GM12878 (cell line): Measurements from ENCODE around the gene PLEKHM2. TPM values are rescaled to one million over a fixed set of nuclear protein-coding genes. Genes with fewer than 3 reads are reported as not detected.

Experiments used
- ATAC-seq: fragments of 200-7000 bp; cut with Tn5 transposase; 3 replicates; pipeline ENCODE4 v1.9.1; 2020; ENCODE audit warnings: mild to moderate bottlenecking, moderate library complexity
- BruUV-seq: library from RNA; stranded (reverse); fragments of 400-500 nt; replicated peaks from 2 replicates; lab custom pipeline; 2021; lab: Mats Ljungman, UMichigan
- CTCF ChIA-PET: fragments of 300-600 bp; sonication (Branson Sonifier 250); formaldehyde crosslinking; extraction: SDS; loops from one replicate; lab custom pipeline; 2021; ENCODE audit warnings: inconsistent platforms; lab: Yijun Ruan, JAX
- POLR2A ChIA-PET: fragments of 350-600 bp; formaldehyde crosslinking; extraction: SDS; loops from one replicate; lab custom pipeline; 2021; ENCODE audit warnings: inconsistent platforms; lab: Charles Lee
- RAD21 ChIA-PET: fragments of 300-600 bp; sonication (Branson Sonifier 250); formaldehyde crosslinking; loops from one replicate; lab custom pipeline; 2023; ENCODE audit warnings: antibody characterized with exemption; ENCODE audit not compliant: unreplicated experiment; lab: Charles Lee
- SMC1A ChIA-PET: fragments of 300-600 bp; sonication (Branson Sonifier 250); formaldehyde crosslinking; loops from one replicate; lab custom pipeline; 2023; ENCODE audit not compliant: unreplicated experiment, uncharacterized antibody; lab: Charles Lee
- DNase-seq: peaks from one replicate; pipeline ENCODE4 v3.0.0-alpha.2; 2011; ENCODE audit warnings: low read depth, low spot score
- FAIRE-seq: peaks from 3 replicates; lab custom pipeline; 2011; peaks lifted over from hg19 to GRCh38; lab: Jason Lieb, UNC
- H2AFZ ChIP-seq: 2 replicates; pipeline ENCODE4 v1.6.0; 2011; ENCODE audit warnings: low read depth, low read length, control low read depth; ENCODE audit not compliant: control insufficient read depth
- H3K27ac ChIP-seq: 2 replicates; pipeline ENCODE4 v1.5.1; 2011; ENCODE audit warnings: control low read depth; ENCODE audit not compliant: control insufficient read depth, insufficient read depth
- H3K27me3 ChIP-seq, 2 experiments: replicated peaks in 1 of 2; 2 replicates each; pipeline versions ENCODE4 v1.6.0 to v1.6.1; 2011; ENCODE audit warnings: low read length in 1 of 2; ENCODE audit not compliant: control insufficient read depth in 2 of 2, insufficient read depth in 2 of 2
- H3K36me3 ChIP-seq, 2 experiments: 2 replicates each; pipeline ENCODE4 v1.5.1; 2011; ENCODE audit warnings: low read length in 1 of 2; ENCODE audit not compliant: control insufficient read depth in 2 of 2, insufficient read depth in 2 of 2
- H3K4me1 ChIP-seq: 2 replicates; pipeline ENCODE4 v1.6.1; 2011; ENCODE audit warnings: mild to moderate bottlenecking, low read length, moderate library complexity, mixed read lengths; ENCODE audit not compliant: control insufficient read depth, insufficient read depth
- H3K4me2 ChIP-seq: 2 replicates; pipeline ENCODE4 v1.6.0; 2011; ENCODE audit warnings: control low read depth; ENCODE audit not compliant: control insufficient read depth, insufficient read depth
- H3K4me3 ChIP-seq: fragments of 200-600 bp; sonication (generic); 2 replicates; pipeline ENCODE4 v1.5.1; 2016
- H3K79me2 ChIP-seq: 2 replicates; pipeline ENCODE4 v1.6.0; 2011; ENCODE audit warnings: low read length; ENCODE audit not compliant: control insufficient read depth, insufficient read depth
- H3K9ac ChIP-seq: 2 replicates; pipeline ENCODE4 v1.8.0; 2011; ENCODE audit warnings: low read length, control low read depth, mixed read lengths; ENCODE audit not compliant: control insufficient read depth, insufficient read depth
- H3K9me3 ChIP-seq: replicated peaks from 3 replicates; pipeline ENCODE4 v1.5.1; 2011; ENCODE audit warnings: mild to moderate bottlenecking, low read length; ENCODE audit not compliant: control insufficient read depth, insufficient read depth
- H4K20me1 ChIP-seq: 2 replicates; pipeline ENCODE4 v1.6.0; 2011; ENCODE audit not compliant: control insufficient read depth, insufficient read depth
- CREM ChIP-seq: IDR thresholded peaks from 2 replicates; pipeline ENCODE4 v1.6.1; 2014; ENCODE audit warnings: antibody characterized with exemption, low read depth
- EED ChIP-seq: sonication (generic); IDR thresholded peaks from 2 replicates; pipeline ENCODE4 v1.6.1; 2016; ENCODE audit warnings: antibody characterized with exemption, low read depth
- FOS ChIP-seq: IDR thresholded peaks from 3 replicates; pipeline ENCODE4 v1.6.1; 2011; ENCODE audit warnings: borderline replicate concordance; ENCODE audit not compliant: insufficient read length; ENCODE audit errors: extremely low read depth
- JUNB ChIP-seq: IDR thresholded peaks from 2 replicates; pipeline ENCODE4 v1.6.1; 2016; ENCODE audit warnings: antibody characterized with exemption, mild to moderate bottlenecking
- NR2F1 ChIP-seq: fragments of 450-650 bp; conservative IDR thresholded peaks from 2 replicates; pipeline ENCODE4 v1.6.1; 2017; ENCODE audit warnings: mild to moderate bottlenecking
- TARDBP ChIP-seq: IDR thresholded peaks from 2 replicates; pipeline ENCODE4 v1.6.1; 2016; ENCODE audit warnings: borderline replicate concordance
- WGBS: methylation state at CpG from one replicate; pipeline ENCODE4 v1.1.6; 2016; ENCODE audit warnings: low lambda C conversion rate; ENCODE audit not compliant: insufficient replicate concordance, insufficient coverage; ENCODE audit errors: missing lambda C conversion rate; 5-methylcytosine and 5-hydroxymethylcytosine counted together
- in situ Hi-C: fragments of 300-500 bp; cut with MboI; formaldehyde crosslinking; loops from 9 replicates; pipeline ENCODE4 v1.14.3; 2018; ENCODE audit warnings: mixed read lengths
- intact Hi-C: fragments of 100-400 bp; cut with micrococcal nuclease; formaldehyde crosslinking; loops from one replicate; pipeline ENCODE4 v1.14.2; 2022; ENCODE audit not compliant: unreplicated experiment
- polyA plus RNA-seq, 11 experiments: library from polyadenylated mRNA; depleted of rRNA in 4 of 11; unstranded in 6 of 11; stranded (reverse) in 5 of 11; fragments of >200 nt; fragmentation: Nextera tagmentation in 4 of 11; fragmentation: Illumina TruSeq in 1 of 11; extraction: Ambion mirVana in 4 of 11; extraction: Trizol in 1 of 11; gene quantifications; 1 replicate in 1 of 11; 2 replicates in 10 of 11; pipeline versions ENCODE4 v1.2.1 to v1.2.3, GENCODE V29; 2011 to 2016; ENCODE audit warnings: inconsistent platforms in 2 of 11, missing spikeins in 2 of 11, low read depth in 1 of 11
- total RNA-seq, 4 experiments: library from RNA; depleted of rRNA in 3 of 4; stranded (reverse); fragments of >200 nt in 3 of 4; fragmentation: Illumina TruSeq in 1 of 4; extraction: Trizol in 1 of 4; gene quantifications; 2 replicates each; pipeline versions ENCODE4 v1.2.1 to v1.2.3, GENCODE V29; 2013 to 2021
- TF ChIP-seq, protein P1 (sequence below): fragments of 450-650 bp; IDR thresholded peaks from 2 replicates; pipeline ENCODE4 v1.6.1; 2017; ENCODE audit warnings: antibody characterized with exemption, mild to moderate bottlenecking, moderate library complexity
- TF ChIP-seq, protein P2 (sequence below): IDR thresholded peaks from 2 replicates; pipeline ENCODE4 v1.6.1; 2012; ENCODE audit warnings: low read depth, low read length, improper control_type of control experiment
- TF ChIP-seq, protein P3 (sequence below): IDR thresholded peaks from 2 replicates; pipeline ENCODE4 v1.6.1; 2011; ENCODE audit warnings: borderline replicate concordance, low read depth, mild to moderate bottlenecking, moderate library complexity, mixed read lengths, low read length; ENCODE audit not compliant: insufficient read depth; ENCODE audit errors: extremely low read length
- TF ChIP-seq, protein P4 (sequence below): fragments of 450-650 bp; IDR thresholded peaks from 2 replicates; pipeline ENCODE4 v1.6.1; 2017; ENCODE audit warnings: low read depth, mild to moderate bottlenecking, moderate library complexity
- TF ChIP-seq, protein P5 (sequence below): fragments of 450-650 bp; IDR thresholded peaks from 2 replicates; pipeline ENCODE4 v1.6.1; 2017; ENCODE audit warnings: borderline replicate concordance
- TF ChIP-seq, protein P6 (sequence below): IDR thresholded peaks from 2 replicates; pipeline ENCODE4 v1.6.1; 2011; ENCODE audit warnings: mild to moderate bottlenecking, low read depth, low read length, moderate library complexity; ENCODE audit not compliant: insufficient replicate concordance

The PLEKHM2 gene
- total and polyA plus RNA-seq, 10 of the 15 experiments (the other 5 are each of a cell fraction or from before 2014, with no cell fraction given), result 0.37 to 55.2 (median 19.3) TPM

DNA sequence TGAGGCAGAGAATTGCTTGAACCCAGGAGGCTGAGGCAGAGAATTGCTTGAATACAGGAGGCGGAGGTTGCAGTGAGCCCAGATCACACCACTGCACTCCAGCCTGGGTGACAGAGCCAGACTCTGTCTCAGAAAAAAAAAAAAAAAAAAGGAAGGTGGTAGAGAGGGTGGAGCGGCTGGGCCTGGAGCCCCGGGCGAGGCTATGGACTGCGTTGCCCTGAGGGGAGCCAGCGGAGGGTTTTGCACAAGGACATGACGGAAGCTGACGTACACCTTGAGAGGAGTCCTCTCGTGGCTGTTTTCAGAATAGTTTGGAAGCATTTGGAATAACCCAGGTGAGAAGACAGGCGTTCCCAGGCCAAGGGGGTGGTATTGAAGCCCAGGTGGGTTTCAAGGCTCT, 67.6 kb downstream of the PLEKHM2 start:
- SMC1A ChIA-PET, result no interaction called here
- Histone ChIP-seq H3K36me3 (no peaks in the 10 kb centered on the region), H3K9me3 (no peaks in the 10 kb centered on the region), H3K79me2 (no peaks in the 10 kb centered on the region), H4K20me1 (no peaks in the 10 kb centered on the region), H3K27me3 (peaks cover 3 to 7% of the 10 kb centered on the region in 2 experiments; a peak in 2 of 4 replicates), H2AFZ (no peak overlapping the region), H3K9ac (no peak overlapping the region), H3K27ac (no peak overlapping the region), H3K4me2 (no peak overlapping the region), H3K4me1 (no peaks in the 10 kb centered on the region), H3K4me3 (no peak overlapping the region)
- in situ Hi-C loops (no loop called here), intact Hi-C loops (no loop called here)
- no TSS peak for BruUV-seq
- CTCF ChIA-PET, result no interaction called here
- POLR2A ChIA-PET, result no interaction called here
- WGBS, result 40% methylated on average over 10 of the region's 10 CpGs
- DNase-seq (no peak), ATAC-seq (no peak), FAIRE-seq (no peak)
- RAD21 ChIA-PET, result no interaction called here
- TF ChIP-seq, protein P1, sequence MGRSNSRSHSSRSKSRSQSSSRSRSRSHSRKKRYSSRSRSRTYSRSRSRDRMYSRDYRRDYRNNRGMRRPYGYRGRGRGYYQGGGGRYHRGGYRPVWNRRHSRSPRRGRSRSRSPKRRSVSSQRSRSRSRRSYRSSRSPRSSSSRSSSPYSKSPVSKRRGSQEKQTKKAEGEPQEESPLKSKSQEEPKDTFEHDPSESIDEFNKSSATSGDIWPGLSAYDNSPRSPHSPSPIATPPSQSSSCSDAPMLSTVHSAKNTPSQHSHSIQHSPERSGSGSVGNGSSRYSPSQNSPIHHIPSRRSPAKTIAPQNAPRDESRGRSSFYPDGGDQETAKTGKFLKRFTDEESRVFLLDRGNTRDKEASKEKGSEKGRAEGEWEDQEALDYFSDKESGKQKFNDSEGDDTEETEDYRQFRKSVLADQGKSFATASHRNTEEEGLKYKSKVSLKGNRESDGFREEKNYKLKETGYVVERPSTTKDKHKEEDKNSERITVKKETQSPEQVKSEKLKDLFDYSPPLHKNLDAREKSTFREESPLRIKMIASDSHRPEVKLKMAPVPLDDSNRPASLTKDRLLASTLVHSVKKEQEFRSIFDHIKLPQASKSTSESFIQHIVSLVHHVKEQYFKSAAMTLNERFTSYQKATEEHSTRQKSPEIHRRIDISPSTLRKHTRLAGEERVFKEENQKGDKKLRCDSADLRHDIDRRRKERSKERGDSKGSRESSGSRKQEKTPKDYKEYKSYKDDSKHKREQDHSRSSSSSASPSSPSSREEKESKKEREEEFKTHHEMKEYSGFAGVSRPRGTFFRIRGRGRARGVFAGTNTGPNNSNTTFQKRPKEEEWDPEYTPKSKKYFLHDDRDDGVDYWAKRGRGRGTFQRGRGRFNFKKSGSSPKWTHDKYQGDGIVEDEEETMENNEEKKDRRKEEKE, result no peak
- TF ChIP-seq NR2F1 (no peak), FOS (no peak), CREM (no peak), JUNB (no peak), TARDBP (no peak), EED (no peak)
- TF ChIP-seq, protein P2, sequence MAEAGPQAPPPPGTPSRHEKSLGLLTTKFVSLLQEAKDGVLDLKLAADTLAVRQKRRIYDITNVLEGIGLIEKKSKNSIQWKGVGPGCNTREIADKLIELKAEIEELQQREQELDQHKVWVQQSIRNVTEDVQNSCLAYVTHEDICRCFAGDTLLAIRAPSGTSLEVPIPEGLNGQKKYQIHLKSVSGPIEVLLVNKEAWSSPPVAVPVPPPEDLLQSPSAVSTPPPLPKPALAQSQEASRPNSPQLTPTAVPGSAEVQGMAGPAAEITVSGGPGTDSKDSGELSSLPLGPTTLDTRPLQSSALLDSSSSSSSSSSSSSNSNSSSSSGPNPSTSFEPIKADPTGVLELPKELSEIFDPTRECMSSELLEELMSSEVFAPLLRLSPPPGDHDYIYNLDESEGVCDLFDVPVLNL, result no peak
- TF ChIP-seq, protein P3, sequence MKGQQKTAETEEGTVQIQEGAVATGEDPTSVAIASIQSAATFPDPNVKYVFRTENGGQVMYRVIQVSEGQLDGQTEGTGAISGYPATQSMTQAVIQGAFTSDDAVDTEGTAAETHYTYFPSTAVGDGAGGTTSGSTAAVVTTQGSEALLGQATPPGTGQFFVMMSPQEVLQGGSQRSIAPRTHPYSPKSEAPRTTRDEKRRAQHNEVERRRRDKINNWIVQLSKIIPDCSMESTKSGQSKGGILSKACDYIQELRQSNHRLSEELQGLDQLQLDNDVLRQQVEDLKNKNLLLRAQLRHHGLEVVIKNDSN, result no peak
- TF ChIP-seq, protein P4, sequence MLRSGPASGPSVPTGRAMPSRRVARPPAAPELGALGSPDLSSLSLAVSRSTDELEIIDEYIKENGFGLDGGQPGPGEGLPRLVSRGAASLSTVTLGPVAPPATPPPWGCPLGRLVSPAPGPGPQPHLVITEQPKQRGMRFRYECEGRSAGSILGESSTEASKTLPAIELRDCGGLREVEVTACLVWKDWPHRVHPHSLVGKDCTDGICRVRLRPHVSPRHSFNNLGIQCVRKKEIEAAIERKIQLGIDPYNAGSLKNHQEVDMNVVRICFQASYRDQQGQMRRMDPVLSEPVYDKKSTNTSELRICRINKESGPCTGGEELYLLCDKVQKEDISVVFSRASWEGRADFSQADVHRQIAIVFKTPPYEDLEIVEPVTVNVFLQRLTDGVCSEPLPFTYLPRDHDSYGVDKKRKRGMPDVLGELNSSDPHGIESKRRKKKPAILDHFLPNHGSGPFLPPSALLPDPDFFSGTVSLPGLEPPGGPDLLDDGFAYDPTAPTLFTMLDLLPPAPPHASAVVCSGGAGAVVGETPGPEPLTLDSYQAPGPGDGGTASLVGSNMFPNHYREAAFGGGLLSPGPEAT, result no peak
- TF ChIP-seq, protein P5, sequence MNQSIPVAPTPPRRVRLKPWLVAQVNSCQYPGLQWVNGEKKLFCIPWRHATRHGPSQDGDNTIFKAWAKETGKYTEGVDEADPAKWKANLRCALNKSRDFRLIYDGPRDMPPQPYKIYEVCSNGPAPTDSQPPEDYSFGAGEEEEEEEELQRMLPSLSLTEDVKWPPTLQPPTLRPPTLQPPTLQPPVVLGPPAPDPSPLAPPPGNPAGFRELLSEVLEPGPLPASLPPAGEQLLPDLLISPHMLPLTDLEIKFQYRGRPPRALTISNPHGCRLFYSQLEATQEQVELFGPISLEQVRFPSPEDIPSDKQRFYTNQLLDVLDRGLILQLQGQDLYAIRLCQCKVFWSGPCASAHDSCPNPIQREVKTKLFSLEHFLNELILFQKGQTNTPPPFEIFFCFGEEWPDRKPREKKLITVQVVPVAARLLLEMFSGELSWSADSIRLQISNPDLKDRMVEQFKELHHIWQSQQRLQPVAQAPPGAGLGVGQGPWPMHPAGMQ, result no peak
- TF ChIP-seq, protein P6, sequence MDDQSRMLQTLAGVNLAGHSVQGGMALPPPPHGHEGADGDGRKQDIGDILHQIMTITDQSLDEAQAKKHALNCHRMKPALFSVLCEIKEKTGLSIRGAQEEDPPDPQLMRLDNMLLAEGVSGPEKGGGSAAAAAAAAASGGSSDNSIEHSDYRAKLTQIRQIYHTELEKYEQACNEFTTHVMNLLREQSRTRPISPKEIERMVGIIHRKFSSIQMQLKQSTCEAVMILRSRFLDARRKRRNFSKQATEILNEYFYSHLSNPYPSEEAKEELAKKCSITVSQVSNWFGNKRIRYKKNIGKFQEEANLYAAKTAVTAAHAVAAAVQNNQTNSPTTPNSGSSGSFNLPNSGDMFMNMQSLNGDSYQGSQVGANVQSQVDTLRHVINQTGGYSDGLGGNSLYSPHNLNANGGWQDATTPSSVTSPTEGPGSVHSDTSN, result no peak
